Effector memory CD4-positive, alpha-beta T cell (primary cell): ENCODE data around the gene PLEKHA3.

Experiments
- DNase-seq, 3 donors: peaks; one replicate each; pipeline ENCODE4 v3.0.0-alpha.2; 2020
- H3K27ac ChIP-seq: 2 replicates; pipeline ENCODE4 v1.7.0; 2013; ENCODE audit warnings: mild to moderate bottlenecking, low read length, moderate library complexity; ENCODE audit not compliant: insufficient read depth, poor library complexity, severe bottlenecking
- H3K27me3 ChIP-seq: replicated peaks from 2 replicates; pipeline ENCODE4 v1.7.0; 2013; ENCODE audit warnings: mild to moderate bottlenecking, low read length; ENCODE audit not compliant: insufficient read depth, control insufficient read depth, poor library complexity, severe bottlenecking
- H3K36me3 ChIP-seq: 2 replicates; pipeline ENCODE4 v1.7.0; 2013; ENCODE audit warnings: mild to moderate bottlenecking, low read length, moderate library complexity; ENCODE audit not compliant: control insufficient read depth, insufficient read depth
- H3K4me1 ChIP-seq: 2 replicates; pipeline ENCODE4 v1.7.0; 2013; ENCODE audit warnings: low read length, mild to moderate bottlenecking; ENCODE audit not compliant: control insufficient read depth, insufficient read depth, poor library complexity, severe bottlenecking
- H3K4me3 ChIP-seq: 2 replicates; pipeline ENCODE4 v1.7.0; 2013; ENCODE audit warnings: low read length, low read depth, mild to moderate bottlenecking; ENCODE audit not compliant: insufficient read depth, poor library complexity, severe bottlenecking
- H3K9me3 ChIP-seq: 2 replicates; pipeline ENCODE4 v1.7.0; 2013; ENCODE audit warnings: mild to moderate bottlenecking, low read length, moderate library complexity; ENCODE audit not compliant: control insufficient read depth

The PLEKHA3 gene

GRCh38 chr2:178502751-178503150, 22.5 kb downstream of the PLEKHA3 start:
- no peak for DNase-seq
- Histone ChIP-seq H3K27ac (no peak overlapping the region), H3K4me3 (no peak overlapping the region), H3K27me3 (no peaks in the 10 kb centered on the region), H3K36me3 (peaks cover 54% of the 10 kb centered on the region), H3K9me3 (no peaks in the 10 kb centered on the region), H3K4me1 (no peaks in the 10 kb centered on the region)

GRCh38 chr2:178506101-178506500, 25.8 kb downstream of the PLEKHA3 start:
- H3K36me3 ChIP-seq: peaks cover 38% of the 10 kb centered on the region
- DNase-seq: no peak

GRCh38 chr2:178506524-178506923, 26.3 kb downstream of the PLEKHA3 start:
- Histone ChIP-seq H3K9me3 (no peaks in the 10 kb centered on the region), H3K27ac (no peak overlapping the region), H3K4me1 (no peaks in the 10 kb centered on the region), H3K27me3 (no peaks in the 10 kb centered on the region), H3K4me3 (no peak overlapping the region), H3K36me3 (peaks cover 33% of the 10 kb centered on the region)
- no peak for DNase-seq

More at GRCh38 chr2:178506101-178506500, 25.8 kb downstream of the PLEKHA3 start:
- Histone ChIP-seq H3K9me3 (no peaks in the 10 kb centered on the region), H3K4me1 (no peaks in the 10 kb centered on the region), H3K27ac (no peak overlapping the region), H3K27me3 (no peaks in the 10 kb centered on the region), H3K4me3 (no peak overlapping the region)

GRCh38 chr2:178506949-178507348, 26.7 kb downstream of the PLEKHA3 start:
- Histone ChIP-seq H3K4me1 (no peaks in the 10 kb centered on the region), H3K27ac (no peak overlapping the region), H3K9me3 (no peaks in the 10 kb centered on the region), H3K4me3 (no peak overlapping the region), H3K36me3 (peaks cover 29% of the 10 kb centered on the region), H3K27me3 (no peaks in the 10 kb centered on the region)
- DNase-seq: no peak

GRCh38 chr2:178508646-178509045, 28.4 kb downstream of the PLEKHA3 start:
- H3K27me3 ChIP-seq: no peaks in the 10 kb centered on the region
- H3K4me3 ChIP-seq: no peak overlapping the region
- no peak overlapping the region for H3K27ac ChIP-seq
- no peaks in the 10 kb centered on the region for H3K9me3 ChIP-seq
- peaks cover 18% of the 10 kb centered on the region for H3K36me3 ChIP-seq
- H3K4me1 ChIP-seq: no peaks in the 10 kb centered on the region
- DNase-seq: no peak

GRCh38 chr2:178510384-178510783, 30.1 kb downstream of the PLEKHA3 start:
- H3K4me1 ChIP-seq: no peaks in the 10 kb centered on the region
- H3K27me3 ChIP-seq: no peaks in the 10 kb centered on the region
- H3K36me3 ChIP-seq: peaks cover 6% of the 10 kb centered on the region
- no peak overlapping the region for H3K4me3 ChIP-seq
- no peak for DNase-seq
- no peaks in the 10 kb centered on the region for H3K9me3 ChIP-seq
- no peak overlapping the region for H3K27ac ChIP-seq

- no peaks in the 10 kb centered on the region for H3K27me3 ChIP-seq
- no peak overlapping the region for H3K27ac ChIP-seq
- no peak overlapping the region for H3K4me3 ChIP-seq
- no peaks in the 10 kb centered on the region for H3K4me1 ChIP-seq
- H3K36me3 ChIP-seq: no peaks in the 10 kb centered on the region
- no peak for DNase-seq
- H3K9me3 ChIP-seq: no peaks in the 10 kb centered on the region
Measured at GRCh38 chr2:178512484-178512883, 32.2 kb downstream of the PLEKHA3 start.

- no peak for DNase-seq
- no peak overlapping the region for H3K27ac ChIP-seq
- no peaks in the 10 kb centered on the region for H3K27me3 ChIP-seq
- no peaks in the 10 kb centered on the region for H3K4me1 ChIP-seq
- no peaks in the 10 kb centered on the region for H3K36me3 ChIP-seq
- no peaks in the 10 kb centered on the region for H3K9me3 ChIP-seq
- no peak overlapping the region for H3K4me3 ChIP-seq
Measured at GRCh38 chr2:178513876-178514275, 33.6 kb downstream of the PLEKHA3 start.

GRCh38 chr2:178514664-178515063, 34.4 kb downstream of the PLEKHA3 start:
- Histone ChIP-seq H3K36me3 (no peaks in the 10 kb centered on the region), H3K9me3 (no peaks in the 10 kb centered on the region), H3K27me3 (no peaks in the 10 kb centered on the region), H3K27ac (no peak overlapping the region), H3K4me3 (no peak overlapping the region), H3K4me1 (no peaks in the 10 kb centered on the region)
- no peak for DNase-seq

GRCh38 chr2:178517496-178517895, 37.2 kb downstream of the PLEKHA3 start:
- H3K36me3 ChIP-seq: no peaks in the 10 kb centered on the region

More at GRCh38 chr2:178517496-178517895, 37.2 kb downstream of the PLEKHA3 start:
- no peaks in the 10 kb centered on the region for H3K4me1 ChIP-seq
- H3K27ac ChIP-seq: no peak overlapping the region
- H3K9me3 ChIP-seq: no peaks in the 10 kb centered on the region
- H3K27me3 ChIP-seq: no peaks in the 10 kb centered on the region
- H3K4me3 ChIP-seq: no peak overlapping the region
- DNase-seq: no peak
